OCI-M2 (cell line): ENCODE data around the gene VTI1A.
"Not testable (repeated sequence)": the region's sequence is repeated elsewhere in the genome, so short reads cannot be mapped to it uniquely, and the experiment has no call there.

ENCODE experiments used
- DNase-seq: peaks from one replicate; lab custom pipeline; 2025; ENCODE audit not compliant: unreplicated experiment; lab: John Stamatoyannopoulos, UW

Gene VTI1A

DNA sequence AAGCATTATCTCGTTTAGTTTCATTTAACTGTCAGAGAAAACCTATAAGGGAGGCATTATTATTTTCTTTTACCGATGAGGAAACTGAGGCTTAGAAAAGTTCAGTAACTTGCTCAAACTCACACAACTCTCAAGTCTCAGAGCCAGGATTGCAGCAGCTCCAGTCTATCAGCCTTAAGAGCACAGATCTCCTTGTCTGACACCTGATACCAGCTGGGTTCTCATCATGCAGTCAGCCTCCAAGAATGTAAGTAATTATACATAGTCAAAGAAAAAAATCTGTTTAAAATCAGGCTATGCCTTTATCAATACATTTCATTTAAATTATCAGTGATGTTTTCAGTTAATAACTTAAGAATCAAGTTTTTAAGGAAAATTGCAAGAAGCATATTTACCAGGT is 266.4 kb downstream of the VTI1A start:
- DNase-seq: no peak

DNA sequence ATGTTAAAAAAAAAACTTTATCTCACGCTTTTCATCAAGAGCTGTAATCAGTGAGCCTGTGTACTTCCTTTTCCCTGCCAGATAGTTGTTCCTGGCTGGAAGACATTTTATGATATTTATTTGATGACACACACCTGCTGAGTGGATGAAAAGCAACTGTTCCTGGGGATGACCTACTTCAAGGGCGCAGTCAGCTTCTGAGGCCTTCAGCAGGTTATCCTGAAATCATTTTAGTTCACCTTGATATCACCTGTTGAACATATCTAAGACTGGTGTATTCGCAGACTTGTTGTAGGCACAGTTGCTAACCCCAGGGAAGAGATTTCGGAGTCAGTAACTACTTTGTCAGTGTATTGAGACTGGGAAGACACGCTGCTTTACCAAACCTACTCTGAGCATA is 268.6 kb downstream of the VTI1A start:
- DNase-seq: no peak

DNA sequence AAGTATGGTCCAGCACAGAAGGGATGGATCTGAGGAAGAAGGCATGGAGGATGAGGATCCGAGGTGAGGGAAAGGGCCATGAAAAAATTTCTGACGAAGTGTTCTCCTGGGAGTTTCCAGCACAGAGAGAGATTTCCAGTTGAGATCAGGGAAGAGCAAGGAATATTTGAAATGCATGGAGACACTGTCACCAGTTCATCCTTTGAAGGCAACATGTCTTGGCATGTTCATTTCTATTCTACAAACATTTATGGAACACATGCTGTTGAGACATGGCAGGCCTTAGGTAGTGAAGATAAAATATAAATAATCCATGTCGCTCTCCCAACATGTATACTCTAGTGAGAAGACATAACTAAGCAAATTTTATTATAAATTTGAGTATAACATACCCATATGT is 269.1 kb downstream of the VTI1A start:
- no peak for DNase-seq

DNA sequence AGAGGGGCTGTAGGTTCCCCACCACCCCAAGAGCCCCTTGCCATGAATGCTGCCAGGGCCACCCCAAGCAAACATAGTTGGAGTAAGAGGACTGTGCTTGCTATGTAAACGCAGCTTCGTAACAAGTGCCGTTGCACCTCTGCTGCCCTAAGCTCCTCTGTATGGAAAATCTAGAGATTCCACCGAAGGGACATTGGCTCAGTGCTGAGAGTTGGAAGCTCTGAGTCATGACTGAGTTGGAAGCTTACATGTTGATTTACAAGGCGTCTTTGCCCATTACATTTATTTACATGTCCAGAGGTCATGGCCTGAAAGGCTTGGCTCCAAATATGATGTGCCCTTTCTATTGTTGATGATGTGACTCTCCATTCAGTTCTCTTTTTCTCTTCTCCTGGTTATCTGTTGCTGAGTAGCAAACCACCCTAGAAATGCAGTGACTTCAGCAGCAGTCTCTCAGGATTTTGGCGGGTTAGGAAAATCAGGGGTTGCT is 270.0 kb downstream of the VTI1A start:
- DNase-seq: no peak

DNA sequence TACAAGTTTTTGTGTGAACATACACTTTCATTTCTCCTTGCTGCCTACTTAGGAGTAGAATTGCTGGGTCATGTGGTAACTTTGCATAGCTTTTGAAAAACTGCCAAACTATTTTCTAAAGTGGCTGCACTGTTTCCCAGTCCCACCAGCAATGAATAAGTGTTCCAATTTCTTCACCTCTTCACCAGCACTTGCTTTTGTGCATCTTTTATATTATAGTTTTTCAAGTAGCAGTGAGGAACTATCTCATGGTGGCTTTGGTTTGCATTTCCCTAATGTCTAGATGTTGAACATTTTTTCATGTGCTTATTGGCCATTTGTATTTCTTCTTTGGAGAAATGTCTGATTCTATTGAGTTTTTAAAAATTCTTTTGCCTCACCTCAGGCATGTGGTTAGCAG is 273.2 kb downstream of the VTI1A start:
- no peak for DNase-seq

DNA sequence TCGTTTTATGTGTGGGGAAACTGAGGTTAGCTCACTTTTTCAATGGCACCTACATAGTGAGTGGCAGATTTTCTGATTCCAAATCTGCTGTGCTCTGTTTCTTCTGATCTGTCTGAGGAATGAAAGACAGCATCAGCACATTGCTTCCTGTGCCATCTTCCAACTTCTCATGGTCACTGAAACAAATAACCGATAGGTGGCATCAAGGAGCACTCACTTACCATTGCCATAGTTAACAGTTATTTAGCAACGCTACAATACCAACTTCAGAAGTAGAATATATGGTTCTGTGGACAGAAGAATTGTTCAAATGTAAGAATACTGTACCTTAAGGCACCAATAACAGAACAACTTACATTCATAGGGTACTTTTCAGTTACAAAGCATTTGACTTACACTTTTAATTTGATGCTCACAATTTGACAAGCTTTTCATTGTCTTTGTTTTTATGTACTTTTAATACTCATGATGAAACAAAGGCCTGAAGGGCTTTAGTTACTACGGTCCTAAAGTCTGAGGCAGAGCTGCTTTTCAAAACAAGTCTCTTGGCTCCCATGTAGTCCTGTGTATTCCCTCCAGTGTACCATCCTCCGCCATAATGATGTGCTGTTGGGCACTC is 274.2 kb downstream of the VTI1A start:
- DNase-seq: no peak

DNA sequence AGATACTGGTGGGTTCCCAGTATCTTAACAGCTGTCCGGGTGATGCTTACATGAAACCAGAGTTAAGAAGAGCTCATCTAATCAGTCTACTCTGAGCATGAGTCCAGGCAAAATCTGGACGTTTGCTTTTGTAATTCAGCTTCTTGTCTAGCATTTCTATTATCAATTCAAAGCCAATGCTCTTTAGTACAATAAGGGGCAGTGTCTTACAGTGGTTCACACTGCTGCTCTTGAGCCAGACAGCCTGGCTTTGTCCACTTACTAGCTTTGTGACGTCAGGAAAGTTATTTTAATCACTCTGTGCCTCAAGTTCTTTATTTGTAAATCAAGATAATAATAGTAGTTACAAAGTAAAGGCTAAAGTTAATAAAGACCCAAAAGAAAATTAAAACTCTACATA is 275.7 kb downstream of the VTI1A start:
- DNase-seq: no peak

DNA sequence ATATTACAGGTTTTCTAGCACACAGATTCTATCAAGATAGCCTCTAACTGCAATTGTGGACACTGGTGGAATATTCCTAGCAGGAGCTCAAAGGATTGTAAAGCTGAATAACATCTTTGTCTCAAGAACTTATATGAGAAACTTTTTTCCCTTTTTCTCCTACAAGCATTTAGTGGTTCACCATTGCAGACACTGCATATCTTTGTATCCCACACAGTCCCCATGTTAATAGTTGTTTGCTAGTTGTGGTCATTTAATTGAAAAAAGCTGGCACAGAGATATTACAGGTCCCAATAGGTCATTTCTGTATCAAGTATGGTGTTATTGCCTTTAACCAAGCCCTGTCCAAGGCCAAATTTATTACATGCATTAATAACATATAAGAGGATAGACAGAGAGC is 276.9 kb downstream of the VTI1A start:
- DNase-seq: no peak

DNA sequence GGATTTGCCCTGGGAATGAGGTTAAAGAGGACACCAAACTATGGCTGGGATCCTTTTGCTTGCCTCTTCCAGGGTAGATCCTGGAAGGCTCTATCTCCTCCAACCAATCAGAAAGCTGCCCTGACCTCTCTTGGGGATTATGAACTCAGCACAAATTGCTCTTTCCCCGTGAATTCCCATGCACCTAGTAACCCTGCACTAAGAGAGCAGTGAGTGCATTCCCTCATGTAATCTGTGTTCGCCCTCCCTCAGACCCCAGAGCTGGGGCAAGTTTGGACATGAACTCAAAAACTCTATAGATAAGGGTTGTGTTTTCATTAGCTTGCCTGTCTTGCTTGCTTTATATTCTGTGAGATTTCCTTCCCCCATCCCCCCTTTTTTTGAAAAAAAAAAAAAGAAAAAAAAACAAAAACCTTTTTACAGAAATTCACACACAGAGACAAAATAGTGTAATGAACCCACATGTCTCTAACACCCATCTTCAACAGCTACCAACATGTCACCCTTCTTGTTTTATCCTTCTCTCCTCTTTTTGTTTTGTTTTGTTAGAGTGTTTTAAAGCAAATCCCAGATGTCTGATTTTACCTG is 277.5 kb downstream of the VTI1A start:
- DNase-seq: no peak

DNA sequence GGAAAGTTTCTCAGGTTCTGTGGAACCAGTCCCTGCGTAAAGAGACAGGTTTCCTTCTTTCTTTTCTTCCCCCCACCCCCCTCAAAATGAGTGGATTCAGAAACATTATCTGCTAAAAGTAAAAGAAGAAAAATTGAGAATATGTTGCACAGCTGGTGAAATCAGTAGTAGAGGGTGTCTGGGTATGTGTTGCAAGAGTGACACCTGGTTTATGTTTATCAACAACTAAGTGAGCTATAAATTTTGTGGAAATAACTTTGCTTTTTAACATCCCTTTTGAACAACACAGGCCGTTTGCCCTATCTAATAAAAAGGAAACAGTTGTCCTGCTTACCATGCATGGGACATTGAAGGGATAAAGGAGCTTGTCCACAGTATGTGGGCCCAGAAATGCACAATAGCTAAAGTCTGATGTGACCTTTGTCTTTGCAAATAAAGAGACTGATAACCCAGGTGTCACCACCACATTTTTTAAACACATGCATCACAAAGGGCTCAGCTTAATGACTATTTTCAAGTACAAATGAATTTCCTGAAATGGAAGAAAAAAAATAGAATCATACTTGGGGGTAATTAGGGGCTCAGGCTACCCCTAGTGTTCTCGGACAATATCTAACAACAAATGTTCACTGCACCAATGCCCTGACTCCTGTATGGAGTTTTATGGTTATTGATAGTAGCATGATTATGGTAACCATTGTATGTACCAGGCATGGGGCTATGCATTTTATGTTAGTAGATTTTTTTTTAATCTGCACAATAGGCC is 281.3 kb downstream of the VTI1A start:
- no peak for DNase-seq

DNA sequence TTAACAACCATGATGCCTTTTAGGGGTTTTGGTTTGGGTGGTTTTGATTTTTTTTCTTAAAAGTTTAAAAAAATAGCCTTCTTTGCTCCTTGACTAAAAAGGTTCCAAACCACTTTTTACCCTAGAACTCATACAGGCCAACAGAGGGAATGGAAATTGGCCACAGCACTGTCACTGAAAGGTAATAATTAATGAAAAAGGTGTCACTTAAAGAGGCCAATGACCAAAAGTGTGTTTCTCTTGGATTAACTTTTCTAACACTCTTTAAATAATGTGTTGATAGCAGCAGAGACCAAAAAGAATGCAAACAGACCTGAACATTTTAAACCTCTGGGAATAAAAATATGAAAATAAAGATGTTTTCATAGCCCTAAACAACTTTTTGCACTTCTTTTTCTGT is 282.0 kb downstream of the VTI1A start:
- no peak for DNase-seq

DNA sequence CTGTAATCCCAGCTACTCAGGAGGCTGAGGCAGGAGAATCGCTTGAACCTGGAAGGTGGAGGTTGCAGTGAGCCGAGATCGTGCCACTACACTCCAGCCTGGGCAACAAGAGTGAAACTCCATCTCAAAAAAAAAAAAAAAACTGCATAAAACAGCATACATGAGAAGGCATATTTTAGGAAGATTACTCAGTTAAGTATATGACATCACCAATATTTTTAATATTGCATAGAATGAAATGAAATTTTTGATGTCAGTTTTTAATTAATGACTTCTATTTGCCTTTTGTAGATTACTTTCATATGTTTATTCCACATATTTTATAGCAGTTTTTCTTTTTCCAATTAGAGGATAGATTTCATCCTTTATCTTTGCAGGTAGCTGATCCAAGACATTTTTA is 284.4 kb downstream of the VTI1A start:
- DNase-seq: not testable (repeated sequence)

DNA sequence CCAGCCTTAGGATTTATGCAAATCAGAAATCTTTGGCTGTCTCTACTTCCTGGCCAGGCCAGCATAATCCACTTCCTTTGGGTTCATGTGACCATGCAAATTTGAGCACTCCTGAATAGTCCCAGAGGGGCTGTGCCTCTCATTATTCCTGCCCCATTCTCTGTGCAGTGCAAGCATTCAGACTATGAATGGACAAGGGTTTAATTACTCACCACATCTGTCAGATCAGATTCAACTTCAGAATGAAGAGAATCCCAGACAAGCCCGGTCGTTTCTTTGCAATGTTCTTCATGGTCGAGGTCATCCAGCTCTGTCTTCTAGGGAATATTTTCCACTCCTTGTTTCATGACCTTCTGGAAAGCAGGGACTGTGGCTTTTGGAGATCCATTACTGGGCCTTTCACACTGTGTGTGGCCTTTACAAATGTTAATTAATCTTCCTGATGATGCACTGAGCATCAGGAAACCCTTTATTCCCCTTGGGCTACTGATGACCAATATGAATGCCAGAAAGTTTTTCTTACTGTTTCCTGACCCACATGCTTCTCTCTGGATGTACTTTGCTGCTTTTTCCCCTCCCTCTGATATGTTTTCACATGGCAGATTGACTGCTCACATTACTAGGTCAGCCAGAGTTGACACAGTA is 285.4 kb downstream of the VTI1A start:
- DNase-seq: no peak

DNA sequence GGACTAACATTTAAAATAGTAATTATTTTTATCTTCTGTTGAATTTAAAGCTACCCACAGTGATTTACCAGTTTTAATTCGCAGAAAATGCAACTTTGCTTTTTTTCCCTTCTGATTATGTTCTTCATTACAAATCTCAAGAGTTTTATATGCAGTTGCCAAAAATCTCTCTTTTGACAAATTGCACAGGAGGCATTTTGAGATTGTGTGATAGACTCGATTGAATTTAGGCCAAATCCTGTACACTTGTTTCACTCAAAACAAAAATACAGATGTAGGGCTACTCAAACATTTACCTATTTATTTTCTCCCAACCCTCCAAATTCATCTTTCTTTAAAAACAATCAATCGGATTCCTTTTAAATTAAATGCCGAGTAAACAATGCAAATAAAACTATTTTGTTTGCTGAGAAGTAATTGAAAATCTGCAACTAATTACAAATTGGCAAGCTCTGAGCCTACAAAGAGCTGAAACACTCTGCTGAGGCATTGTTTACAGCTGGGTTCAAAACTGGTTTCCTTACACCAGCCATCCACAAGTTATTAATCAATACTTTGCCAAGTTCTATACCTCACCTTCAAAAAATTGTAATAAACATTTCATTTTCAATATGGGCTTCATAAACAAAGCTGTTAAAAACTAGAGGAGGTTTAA is 288.2 kb downstream of the VTI1A start:
- no peak for DNase-seq

DNA sequence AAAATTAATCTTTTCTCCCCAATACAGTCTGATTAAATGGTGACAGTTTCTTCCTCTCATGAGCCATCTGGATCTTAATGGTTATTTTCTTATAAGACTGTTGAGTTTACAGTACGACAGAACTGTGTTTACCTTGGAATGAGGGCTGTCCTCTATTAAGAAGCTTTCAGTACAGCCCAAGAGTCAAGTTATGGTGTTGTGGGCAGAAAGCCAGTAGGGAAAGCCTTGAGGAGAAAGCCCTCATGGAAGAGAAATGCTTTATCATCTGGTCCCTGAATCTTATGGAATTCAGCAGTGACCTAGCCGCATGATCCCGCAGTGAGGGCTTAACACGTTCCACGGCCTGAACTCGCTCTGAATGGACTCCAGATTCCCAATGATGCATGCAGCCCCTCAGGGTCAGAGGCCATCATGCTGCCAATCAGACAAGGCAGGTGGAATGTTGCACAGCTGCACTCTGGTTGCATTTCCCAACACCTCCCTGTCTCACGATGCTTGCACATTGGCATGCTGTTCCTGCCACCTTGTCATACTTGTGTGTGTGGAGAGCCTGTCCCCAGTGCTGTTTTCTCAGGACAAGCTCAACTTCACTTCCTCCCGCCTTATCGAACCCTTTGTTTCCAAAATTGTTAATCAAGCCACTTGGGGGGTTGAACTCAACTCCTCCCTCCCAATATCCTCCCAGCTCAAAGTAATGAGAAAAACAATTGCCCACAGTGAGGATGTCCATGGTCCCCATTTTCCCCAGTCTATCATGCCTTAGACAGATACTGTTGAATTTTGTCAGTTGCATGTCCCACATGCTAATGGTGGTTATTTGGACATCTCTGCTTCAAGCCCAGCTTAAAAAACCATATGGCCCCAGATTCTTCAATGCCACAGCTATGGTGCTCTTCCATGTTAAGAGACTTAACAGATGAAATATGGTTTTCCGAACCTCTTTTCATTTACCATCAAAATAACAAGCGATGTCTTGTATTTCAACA is 291.9 kb downstream of the VTI1A start:
- DNase-seq: no peak

DNA sequence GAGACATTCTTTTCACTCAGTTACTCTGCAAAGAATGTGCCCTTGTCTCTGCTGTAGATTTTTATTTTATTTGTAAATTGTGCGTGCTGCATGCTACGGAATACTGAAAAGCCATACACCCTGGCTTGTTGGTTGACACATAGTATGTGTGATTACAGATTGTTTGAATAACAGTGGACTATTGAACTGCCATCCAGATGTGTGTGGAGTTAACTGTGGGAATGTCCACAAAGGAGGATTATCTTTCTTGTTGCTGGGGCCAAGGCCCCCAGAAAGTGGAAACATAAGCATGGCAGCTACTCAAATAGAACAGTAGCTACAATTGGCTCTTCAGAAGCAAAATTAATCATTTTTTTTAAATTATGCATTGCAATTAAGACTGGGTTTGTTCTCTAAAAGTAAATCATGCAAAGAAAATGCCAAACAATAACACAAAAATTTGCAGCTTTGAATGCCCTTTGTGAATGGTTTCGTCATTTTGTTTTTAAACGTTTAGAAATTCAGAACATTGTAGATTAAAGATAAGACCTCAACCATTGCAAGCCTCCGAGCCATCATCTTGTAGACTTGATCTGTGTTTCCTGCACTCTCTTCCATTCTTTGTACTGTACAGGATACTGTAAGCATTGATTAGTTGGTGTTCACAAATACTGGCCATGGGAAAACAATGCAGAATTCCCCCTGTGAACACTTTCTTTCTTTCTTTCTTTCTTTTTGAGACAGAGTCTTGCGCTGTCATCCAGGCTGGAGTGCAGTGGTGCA is 292.8 kb downstream of the VTI1A start:
- DNase-seq: no peak

DNA sequence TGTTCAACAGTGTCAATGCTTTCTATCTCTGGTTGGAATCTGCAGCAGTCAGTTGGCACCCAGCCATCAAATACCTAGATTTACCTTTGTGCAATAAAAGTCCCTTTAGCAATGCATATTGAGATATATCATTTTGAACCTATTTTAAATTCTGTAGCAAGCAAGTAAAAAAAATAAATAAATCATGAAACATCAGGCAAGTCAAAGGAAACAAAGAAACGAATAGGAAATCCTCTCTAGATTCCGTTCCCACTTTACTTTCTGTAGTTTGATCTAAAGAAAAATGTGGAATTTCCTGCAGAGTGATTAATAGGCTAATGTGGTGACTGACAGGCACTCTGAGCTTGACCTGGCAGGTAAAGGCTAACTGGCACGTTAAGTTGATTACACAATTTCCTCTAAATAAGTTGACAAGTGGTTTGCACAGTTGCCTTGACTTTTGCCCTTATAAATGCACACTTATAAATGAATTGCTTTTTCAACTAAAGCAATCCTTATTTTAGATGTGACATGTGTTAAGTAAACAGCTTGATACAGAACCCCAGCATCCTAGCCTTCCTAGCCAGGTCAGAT is 294.9 kb downstream of the VTI1A start:
- no peak for DNase-seq

DNA sequence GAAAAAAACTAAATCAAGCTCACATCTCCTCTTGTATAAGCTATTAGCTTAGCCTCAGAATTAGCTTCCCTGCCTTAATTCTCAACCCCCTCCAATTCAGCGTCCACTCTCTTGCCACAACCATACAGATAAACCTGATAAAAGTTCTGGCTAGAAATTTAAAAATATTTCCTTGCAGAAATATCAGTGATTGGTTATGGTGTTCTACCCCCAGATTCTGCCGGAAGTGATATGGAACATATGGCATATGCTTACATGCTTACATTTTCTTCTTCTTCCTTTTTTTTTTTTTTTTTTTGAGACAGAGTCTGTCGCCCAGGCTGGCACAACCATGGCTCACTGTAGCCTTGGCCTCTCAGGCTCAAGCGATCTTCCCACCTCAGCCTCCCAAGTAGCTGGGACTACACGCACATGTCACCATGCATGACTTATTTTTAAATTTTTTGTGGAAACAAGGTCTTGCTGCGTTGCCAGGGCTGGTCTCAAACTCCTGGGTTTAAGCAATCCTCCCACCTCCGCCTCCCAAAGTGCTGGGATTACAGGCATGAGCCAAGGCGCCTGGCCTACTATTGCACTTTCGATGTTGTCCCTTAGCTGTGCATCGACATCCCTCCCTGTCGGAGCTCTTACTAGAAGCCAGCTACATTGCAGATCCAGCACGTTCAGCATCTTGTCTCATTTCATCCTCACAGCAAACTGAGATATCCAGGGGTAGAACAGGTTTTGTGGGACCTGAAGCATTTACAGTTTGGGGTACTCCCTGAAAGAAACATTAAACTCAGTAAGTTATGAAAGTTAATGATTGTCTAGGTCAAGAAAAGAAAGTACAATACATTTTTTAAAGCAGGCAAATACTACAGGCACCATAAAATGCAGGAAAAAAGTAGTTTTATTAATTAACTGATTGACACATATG is 297.4 kb downstream of the VTI1A start:
- no peak for DNase-seq
